ENCODE results near the gene RNGTT. TPM values are rescaled to one million over a fixed set of nuclear protein-coding genes. Genes with fewer than 3 reads are reported as not detected.

Gene RNGTT
- total RNA-seq, 6 experiments from 2014 or later: 16.0 to 17.4 (median 16.8) TPM

DNA sequence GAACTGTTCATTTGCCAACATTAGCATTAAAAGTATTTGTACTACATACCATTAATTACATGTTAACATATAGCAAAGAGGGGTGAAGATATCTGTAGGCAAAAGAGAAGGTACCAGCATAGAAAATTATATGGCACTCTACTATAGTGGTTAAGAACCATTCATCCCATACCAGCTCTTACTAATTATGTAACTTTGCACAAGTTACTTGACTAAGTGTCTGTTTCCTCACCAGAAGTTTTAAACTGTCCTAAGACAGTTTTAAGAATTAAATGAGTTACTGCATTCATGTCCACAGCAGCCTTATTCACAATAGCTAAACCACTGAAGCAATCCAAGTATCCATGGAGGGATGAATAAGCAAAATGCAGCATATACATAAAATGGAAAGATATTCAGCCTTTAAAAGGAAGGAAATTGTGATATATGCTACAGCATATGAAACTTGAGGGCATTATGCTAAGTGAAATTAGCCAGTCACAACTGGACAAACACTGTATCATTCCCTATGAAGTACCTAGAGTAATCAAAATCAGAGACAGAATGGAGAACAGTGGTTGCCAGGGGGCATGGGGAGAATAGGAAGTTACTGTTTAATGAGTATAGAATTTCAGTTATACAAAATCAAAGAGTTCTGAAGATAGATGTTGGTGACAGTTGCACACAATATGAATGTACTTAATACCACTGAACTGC lies 98.9 kb downstream of the RNGTT start:
- Mint-ChIP-seq H3K9me3 (no peaks in the 10 kb centered on the region), H3K4me3 (no peak overlapping the region), H3K27me3 (ENCODE audit: insufficient read depth) (no peaks in the 10 kb centered on the region; the same call in 1 of the 2 replicates), H3K36me3 (ENCODE audit: low read depth) (peaks cover 8% of the 10 kb centered on the region; the same call in 1 of the 2 replicates), H3K4me1 (ENCODE audit: low read depth) (peaks cover 31% of the 10 kb centered on the region), H3K27ac (no peak overlapping the region)
- DNase-seq: no peak
- TF ChIP-seq CTCF (IDR thresholded peaks at IDR 0.05): no peak

- no peak for TF ChIP-seq CTCF (IDR thresholded peaks at IDR 0.05)
- Mint-ChIP-seq H3K4me3 (no peak overlapping the region), H3K27ac (no peak overlapping the region), H3K4me1 (ENCODE audit: low read depth) (peaks cover 6% of the 10 kb centered on the region; the same call in 1 of the 2 replicates), H3K36me3 (ENCODE audit: low read depth) (peaks cover 8% of the 10 kb centered on the region; the same call in 1 of the 2 replicates), H3K27me3 (ENCODE audit: insufficient read depth) (no peaks in the 10 kb centered on the region; the same call in 1 of the 2 replicates), H3K9me3 (no peaks in the 10 kb centered on the region)
- DNase-seq: no peak
Observed at GRCh38 chr6:88860310-88860709, 103.1 kb downstream of the RNGTT start.

DNA sequence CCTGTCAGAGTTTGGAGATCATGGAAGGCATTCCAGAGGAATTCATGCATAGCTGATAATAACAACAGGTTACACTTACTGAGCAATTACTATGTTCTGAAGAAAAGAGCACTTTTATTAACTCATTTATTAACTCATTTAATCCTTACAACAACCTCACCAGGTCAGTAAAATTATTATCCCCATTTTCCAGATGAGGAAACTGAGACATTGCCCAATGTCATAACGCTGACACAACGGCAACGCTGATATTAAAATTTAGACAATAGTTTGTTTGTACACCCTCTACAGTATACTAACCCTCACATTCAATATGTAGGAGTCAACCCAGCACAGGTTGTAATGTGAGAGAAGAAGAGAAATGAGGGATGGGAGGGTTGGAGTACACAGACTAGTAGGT lies 105.0 kb downstream of the RNGTT start:
- Mint-ChIP-seq H3K9me3 (no peaks in the 10 kb centered on the region), H3K4me1 (ENCODE audit: low read depth) (peaks cover 10% of the 10 kb centered on the region; the same call in 1 of the 2 replicates), H3K36me3 (ENCODE audit: low read depth) (peaks cover 8% of the 10 kb centered on the region; the same call in 1 of the 2 replicates), H3K4me3 (no peak overlapping the region), H3K27me3 (ENCODE audit: insufficient read depth) (no peaks in the 10 kb centered on the region; the same call in 1 of the 2 replicates), H3K27ac (no peak overlapping the region)
- TF ChIP-seq CTCF (IDR thresholded peaks at IDR 0.05): no peak
- no peak for DNase-seq

DNA sequence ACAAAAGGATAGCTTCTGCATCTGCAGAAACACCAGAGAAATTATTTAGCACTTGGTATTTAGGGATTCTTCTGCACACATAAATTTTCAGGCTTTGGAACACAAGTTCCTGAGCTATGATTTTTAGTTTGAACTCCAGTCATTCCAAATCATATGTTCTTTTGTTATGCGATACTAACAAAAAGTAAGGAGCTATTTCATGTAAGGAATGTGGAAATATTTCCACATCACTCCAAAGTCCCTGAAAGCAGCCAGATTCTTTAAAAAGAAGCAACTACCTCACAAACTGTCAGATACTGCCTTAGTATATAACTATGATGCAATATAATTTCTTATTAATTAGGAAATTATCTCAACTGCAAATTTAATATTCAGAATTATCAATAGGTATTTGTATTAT lies 106.9 kb downstream of the RNGTT start:
- no peak for DNase-seq
- H3K9me3 Mint-ChIP-seq: no peaks in the 10 kb centered on the region
- H3K36me3 Mint-ChIP-seq (ENCODE audit: low read depth): no peaks in the 10 kb centered on the region
- H3K27ac Mint-ChIP-seq: no peak overlapping the region
- no peaks in the 10 kb centered on the region; the same call in 1 of the 2 replicates for H3K27me3 Mint-ChIP-seq (ENCODE audit: insufficient read depth)
- no peak for TF ChIP-seq CTCF (IDR thresholded peaks at IDR 0.05)
- no peak overlapping the region for H3K4me3 Mint-ChIP-seq
- peaks cover 18% of the 10 kb centered on the region for H3K4me1 Mint-ChIP-seq (ENCODE audit: low read depth)

GRCh38 chr6:88855541-88856147 lies 107.8 kb downstream of the RNGTT start:
- H3K27ac Mint-ChIP-seq: no peak overlapping the region
- no peak for TF ChIP-seq CTCF (IDR thresholded peaks at IDR 0.05)
- no peak for DNase-seq
- no peaks in the 10 kb centered on the region for H3K27me3 Mint-ChIP-seq (ENCODE audit: insufficient read depth)
- no peaks in the 10 kb centered on the region for H3K9me3 Mint-ChIP-seq
- peaks cover 21% of the 10 kb centered on the region for H3K4me1 Mint-ChIP-seq (ENCODE audit: low read depth)
- H3K4me3 Mint-ChIP-seq: no peak overlapping the region
- no peaks in the 10 kb centered on the region for H3K36me3 Mint-ChIP-seq (ENCODE audit: low read depth)

All from HFFc6 (cell line).